Fibroblast of lung (primary cell): ENCODE data around the gene PARPBP. TPM values are rescaled to one million over a fixed set of nuclear protein-coding genes. Genes with fewer than 3 reads are reported as not detected.

Experiments
- polyA plus RNA-seq, 2 donors: library from polyadenylated mRNA; depleted of rRNA in 1 of 2; stranded (reverse) in 1 of 2; unstranded in 1 of 2; fragments of >200 nt; gene quantifications; 2 replicates each; pipeline ENCODE4 v1.2.1, GENCODE V29; 2011 to 2012; ENCODE audit warnings: missing spikeins in 1 of 2
- total RNA-seq: library from RNA; depleted of rRNA; stranded (reverse); fragments of >200 nt; gene quantifications from 2 replicates; pipeline ENCODE4 v1.2.1, GENCODE V29; 2014

Gene PARPBP
- total and polyA plus RNA-seq, 2 donors (not counting 1 experiment from before 2014, with no cell fraction given) = 5.7 to 9.4 TPM

Other genes starting within 250 kb of the PARPBP start
- 114 and 155 TPM in 2 replicates for gene DRAM1, start 242.6 kb upstream of the PARPBP start, total RNA-seq
- gene DRAM1, start 242.6 kb upstream of the PARPBP start, polyA plus RNA-seq = 71.7 and 184 TPM in 2 replicates
- 108 and 149 TPM in 2 replicates for gene WASHC3, start 58.2 kb upstream of the PARPBP start, total RNA-seq
- 85.3 and 97.5 TPM in 2 replicates for gene WASHC3, start 58.2 kb upstream of the PARPBP start, polyA plus RNA-seq
- gene NUP37, start 69 bp upstream of the PARPBP start, total RNA-seq = 30.3 and 38.3 TPM in 2 replicates
- 61.9 and 81.0 TPM in 2 replicates for gene NUP37, start 69 bp upstream of the PARPBP start, polyA plus RNA-seq
- not detected in 2 replicates for gene PMCH, start 77.7 kb downstream of the PARPBP start, total RNA-seq
- gene PMCH, start 77.7 kb downstream of the PARPBP start, polyA plus RNA-seq = not detected in 2 replicates